Muscle layer of colon (tissue), 2 donors: ENCODE results near the gene C3.
"Not testable (repeated sequence)": the region's sequence is repeated elsewhere in the genome, so short reads cannot be mapped to it uniquely, and the experiment has no call there.

Experiments used
- H3K27ac ChIP-seq: one replicate; pipeline ENCODE4 v1.7.0; 2013; ENCODE audit warnings: low read depth, mild to moderate bottlenecking, low read length, moderate library complexity
- H3K27me3 ChIP-seq, 2 donors: one replicate each; pipeline ENCODE4 v1.7.0; 2013; ENCODE audit warnings: low read length in 2 of 2, mild to moderate bottlenecking in 2 of 2; ENCODE audit not compliant: insufficient read depth in 2 of 2, control insufficient read depth in 1 of 2
- H3K36me3 ChIP-seq: one replicate; pipeline ENCODE4 v1.7.0; 2013; ENCODE audit warnings: mild to moderate bottlenecking, low read length; ENCODE audit not compliant: insufficient read depth
- H3K4me1 ChIP-seq: one replicate; pipeline ENCODE4 v1.7.0; 2013; ENCODE audit warnings: mild to moderate bottlenecking, low read length; ENCODE audit not compliant: insufficient read depth
- H3K4me3 ChIP-seq, 2 donors: one replicate each; pipeline ENCODE4 v1.7.0; 2013; ENCODE audit warnings: low read length in 2 of 2, low read depth in 1 of 2, mild to moderate bottlenecking in 1 of 2, moderate library complexity in 1 of 2
- H3K9ac ChIP-seq: one replicate; pipeline ENCODE4 v1.7.0; 2013; ENCODE audit warnings: low read length
- H3K9me3 ChIP-seq: one replicate; pipeline ENCODE4 v1.7.0; 2013; ENCODE audit warnings: mild to moderate bottlenecking, low read length
- donor health status: abdominal sarcoma.
- donor health status: Adenocarcinoma of cecum.

C3 gene

GRCh38 chr19:6663236-6664201, 56.9 kb downstream of the C3 start:
- no peaks in the 10 kb centered on the region for H3K4me1 ChIP-seq
- H3K27me3 ChIP-seq: peaks cover 7 to 16% of the 10 kb centered on the region in 2 donors
- no peak overlapping the region for H3K9ac ChIP-seq
- H3K27ac ChIP-seq: no peak overlapping the region
- no peak overlapping the region for H3K4me3 ChIP-seq
- H3K9me3 ChIP-seq: no peaks in the 10 kb centered on the region
- no peaks in the 10 kb centered on the region for H3K36me3 ChIP-seq

- Histone ChIP-seq H3K9me3 (no peaks in the 10 kb centered on the region), H3K9ac (no peak overlapping the region), H3K27me3 (peaks cover 7 to 16% of the 10 kb centered on the region in 2 donors), H3K4me1 (no peaks in the 10 kb centered on the region), H3K4me3 (no peak overlapping the region), H3K36me3 (no peaks in the 10 kb centered on the region), H3K27ac (no peak overlapping the region)
Measured at GRCh38 chr19:6662702-6663101, 57.7 kb downstream of the C3 start.

DNA sequence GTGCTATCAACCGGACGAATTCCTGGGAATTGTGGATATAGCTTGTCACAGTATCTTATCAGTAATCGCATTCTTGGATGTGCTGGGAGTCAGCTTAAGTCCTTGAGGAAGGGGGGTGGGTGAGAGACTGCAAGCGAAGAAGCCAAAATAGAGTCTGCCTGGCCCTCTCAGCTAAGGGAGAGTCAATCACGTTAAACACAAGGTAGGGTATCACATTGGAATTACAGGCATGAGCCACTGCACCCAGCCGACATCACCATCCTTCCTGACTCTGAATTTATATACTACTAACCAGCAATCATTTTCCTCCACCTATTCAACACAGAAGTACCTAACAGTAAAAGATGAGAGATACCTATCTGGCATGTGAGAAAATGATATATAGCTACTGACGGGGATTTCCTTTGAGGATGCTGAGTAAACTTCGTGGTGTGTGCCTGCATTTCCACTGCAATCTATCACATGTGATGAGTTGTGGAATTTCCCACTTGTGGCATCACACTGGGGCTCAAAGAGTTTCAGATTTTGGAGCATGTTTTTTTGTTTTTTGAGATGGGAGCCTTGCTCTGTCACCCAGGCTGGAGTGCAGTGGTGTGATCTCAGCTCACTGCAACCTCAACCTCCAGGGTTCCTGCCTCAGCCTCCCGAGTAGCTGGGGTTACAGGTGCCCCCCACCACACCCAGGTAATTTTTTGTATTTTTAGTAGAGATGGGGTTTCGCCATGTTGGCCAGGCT, 58.8 kb downstream of the C3 start:
- H3K9ac ChIP-seq, H3K27ac ChIP-seq, H3K4me3 ChIP-seq, H3K9me3 ChIP-seq, H3K36me3 ChIP-seq, H3K4me1 ChIP-seq: not testable (repeated sequence)
- peaks cover 7 to 16% of the 10 kb centered on the region in 2 donors for H3K27me3 ChIP-seq

GRCh38 chr19:6660930-6661329, 59.5 kb downstream of the C3 start:
- Histone ChIP-seq H3K36me3 (no peaks in the 10 kb centered on the region), H3K9ac (no peak overlapping the region), H3K4me1 (no peaks in the 10 kb centered on the region), H3K27ac (no peak overlapping the region), H3K27me3 (peaks cover 7 to 16% of the 10 kb centered on the region in 2 donors), H3K4me3 (no peak overlapping the region), H3K9me3 (no peaks in the 10 kb centered on the region)

- H3K4me3 ChIP-seq, H3K36me3 ChIP-seq, H3K4me1 ChIP-seq, H3K27ac ChIP-seq, H3K9me3 ChIP-seq, H3K9ac ChIP-seq: not testable (repeated sequence)
- peaks cover 7 to 16% of the 10 kb centered on the region in 2 donors for H3K27me3 ChIP-seq
Measured at GRCh38 chr19:6656390-6656789, 64.1 kb downstream of the C3 start.

GRCh38 chr19:6654347-6655310, 65.8 kb downstream of the C3 start:
- H3K27ac ChIP-seq: no peak overlapping the region
- H3K4me1 ChIP-seq: no peaks in the 10 kb centered on the region
- no peak overlapping the region for H3K4me3 ChIP-seq
- H3K9me3 ChIP-seq: no peaks in the 10 kb centered on the region
- H3K36me3 ChIP-seq: no peaks in the 10 kb centered on the region
- peaks cover 0 to 1% of the 10 kb centered on the region in 2 donors for H3K27me3 ChIP-seq
- no peak overlapping the region for H3K9ac ChIP-seq

DNA sequence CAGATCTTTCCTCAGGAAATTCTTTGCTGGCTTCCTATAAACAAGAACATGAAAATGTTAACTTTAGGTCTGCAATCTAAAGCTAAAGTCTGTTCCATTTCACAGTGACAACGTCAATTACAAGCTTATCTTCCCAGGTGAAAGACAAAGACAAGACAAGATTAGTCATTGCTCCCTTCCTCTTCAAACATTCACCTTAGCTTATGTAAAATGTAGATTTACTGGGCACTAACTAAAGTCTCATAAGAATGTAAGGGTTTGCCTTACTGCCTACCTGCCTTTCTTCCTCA, 67.7 kb downstream of the C3 start:
- Histone ChIP-seq H3K4me3 (no peak overlapping the region), H3K36me3 (no peaks in the 10 kb centered on the region), H3K4me1 (no peaks in the 10 kb centered on the region), H3K27me3 (no peaks in the 10 kb centered on the region), H3K27ac (no peak overlapping the region), H3K9me3 (no peaks in the 10 kb centered on the region), H3K9ac (no peak overlapping the region)

DNA sequence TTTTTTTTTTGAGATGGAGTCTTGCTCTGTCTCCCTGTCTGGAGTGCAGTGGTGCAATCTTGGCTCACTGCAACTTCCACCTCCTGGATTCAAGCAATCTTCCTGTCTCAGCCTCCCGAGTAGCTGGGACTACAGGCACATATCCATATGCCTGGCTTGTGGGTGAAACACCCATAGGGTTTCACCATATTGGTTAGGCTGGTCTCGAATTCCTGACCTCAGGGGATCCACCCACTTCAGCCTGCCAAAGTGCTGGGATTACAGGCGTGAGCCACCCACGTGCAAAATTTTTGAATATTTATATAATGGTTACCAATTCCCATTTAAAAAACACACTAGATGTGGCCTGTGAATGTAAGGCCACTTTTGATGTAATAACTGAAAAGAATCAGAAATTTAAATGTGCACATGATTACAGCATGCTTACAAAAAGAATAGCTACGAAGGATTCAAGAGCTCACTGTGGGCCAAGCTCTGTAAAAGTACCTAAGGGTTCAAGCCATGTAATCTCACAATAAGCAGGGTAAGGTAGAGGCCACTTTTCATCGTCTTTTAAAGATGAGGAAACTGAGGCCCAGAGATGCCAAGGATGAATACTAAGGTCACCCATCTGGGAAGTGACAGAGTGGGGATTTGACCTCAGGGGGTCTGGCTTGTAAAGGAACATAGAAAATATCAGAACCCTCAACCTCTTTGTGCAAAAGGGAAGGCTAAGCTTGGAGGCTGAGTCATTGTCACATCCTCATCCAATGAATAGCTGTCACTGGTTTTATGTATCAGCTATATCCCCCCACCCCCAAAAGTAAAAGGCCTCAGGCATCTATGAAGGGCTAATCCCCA, 68.3 kb downstream of the C3 start:
- H3K4me3 ChIP-seq: no peak overlapping the region
- no peaks in the 10 kb centered on the region for H3K9me3 ChIP-seq
- H3K9ac ChIP-seq: no peak overlapping the region
- H3K27ac ChIP-seq: no peak overlapping the region
- no peaks in the 10 kb centered on the region for H3K36me3 ChIP-seq
- H3K27me3 ChIP-seq: no peaks in the 10 kb centered on the region
- no peaks in the 10 kb centered on the region for H3K4me1 ChIP-seq

- Histone ChIP-seq H3K4me1 (no peaks in the 10 kb centered on the region), H3K9me3 (no peaks in the 10 kb centered on the region), H3K4me3 (no peak overlapping the region), H3K27me3 (no peaks in the 10 kb centered on the region), H3K27ac (no peak overlapping the region), H3K9ac (no peak overlapping the region), H3K36me3 (no peaks in the 10 kb centered on the region)
Measured at GRCh38 chr19:6649185-6649584, 71.3 kb downstream of the C3 start.

DNA sequence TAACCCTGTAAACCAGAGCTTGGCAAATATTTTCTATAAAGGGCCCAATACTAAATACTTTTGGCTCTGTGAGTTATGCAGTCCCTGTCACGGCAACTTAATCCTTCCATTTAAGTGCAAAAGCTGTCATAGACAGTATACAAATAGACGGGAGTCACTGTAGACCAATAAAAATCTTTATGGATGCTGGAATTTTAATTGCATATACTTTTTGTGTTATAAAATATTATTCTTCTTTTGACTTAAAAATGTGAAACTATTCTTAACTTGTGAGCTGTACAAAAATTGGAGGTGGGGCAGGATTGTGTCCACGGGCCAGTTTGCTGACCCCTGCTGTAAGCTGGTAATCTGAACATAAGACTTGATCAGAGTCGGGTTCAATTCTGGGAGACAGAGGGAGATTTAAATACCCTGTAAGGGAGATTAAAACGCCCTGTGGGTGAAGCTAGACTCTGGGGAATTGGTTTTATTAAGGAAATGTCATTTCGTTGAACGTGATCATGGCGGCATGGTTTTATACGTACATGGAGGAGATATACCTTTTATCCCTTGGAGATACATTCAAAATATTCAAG, 72.2 kb downstream of the C3 start:
- H3K9ac ChIP-seq: no peak overlapping the region
- no peaks in the 10 kb centered on the region for H3K4me1 ChIP-seq
- H3K9me3 ChIP-seq: no peaks in the 10 kb centered on the region
- no peaks in the 10 kb centered on the region for H3K27me3 ChIP-seq
- H3K36me3 ChIP-seq: no peaks in the 10 kb centered on the region
- H3K4me3 ChIP-seq: no peak overlapping the region
- no peak overlapping the region for H3K27ac ChIP-seq
